Adrenal gland (tissue), 12 donors: ENCODE measurements around the gene KCTD5. TPM values are rescaled to one million over a fixed set of nuclear protein-coding genes. Genes with fewer than 3 reads are reported as not detected.

Experiments
- DNase-seq, 7 donors: peaks; one replicate each; pipeline ENCODE4 v3.0.0-alpha.2; 2019 to 2020
- H3K27ac ChIP-seq, 5 donors: fragments of 200-600 bp; sonication (generic) in 4 of 5; 1 replicate in 3 of 5; 2 replicates in 2 of 5; pipeline versions ENCODE4 v1.5.1 to v1.8.0; 2016 to 2020; ENCODE audit warnings: mild to moderate bottlenecking in 1 of 5
- H3K27me3 ChIP-seq: fragments of 200-600 bp; 2 replicates; pipeline ENCODE4 v1.8.0; 2021
- H3K36me3 ChIP-seq, 2 donors: fragments of 200-600 bp; replicated peaks in 1 of 2; 1 replicate in 1 of 2; 2 replicates in 1 of 2; pipeline versions ENCODE4 v1.5.1 to v1.8.0; 2018 to 2022
- H3K4me1 ChIP-seq, 2 donors: fragments of 200-600 bp; replicated peaks in 1 of 2; 1 replicate in 1 of 2; 2 replicates in 1 of 2; pipeline versions ENCODE4 v1.5.1 to v1.8.0; 2018 to 2021
- H3K4me3 ChIP-seq, 4 donors: fragments of 200-600 bp; sonication (generic) in 3 of 4; one replicate each; pipeline ENCODE4 v1.5.1; 2016 to 2018
- H3K9me3 ChIP-seq, 3 donors: fragments of 200-600 bp; sonication (generic) in 1 of 3; replicated peaks in 1 of 3; 1 replicate in 2 of 3; 2 replicates in 1 of 3; pipeline versions ENCODE4 v1.5.1 to v1.8.0; 2016 to 2021
- POLR2A ChIP-seq, 2 donors: fragments of 450-650 bp; IDR thresholded peaks; one replicate each; pipeline ENCODE4 v1.6.1; 2017; ENCODE audit warnings: antibody characterized with exemption in 2 of 2, mild to moderate bottlenecking in 2 of 2, moderate library complexity in 1 of 2
- WGBS, 4 donors: extraction: QIAGEN DNeasy Blood & Tissue Kit in 2 of 4; methylation state at CpG; one replicate each; pipeline versions ENCODE4 v1.1.5 to v1.1.7; 2013 to 2017; 5-methylcytosine and 5-hydroxymethylcytosine counted together
- intact Hi-C, 2 donors: fragments of 100-400 bp; cut with DNase I; formaldehyde crosslinking; loops; one replicate each; pipeline versions ENCODE4 v1.14.1 to v1.15.0; 2022 to 2023
- polyA plus RNA-seq, 3 donors: library from polyadenylated mRNA; stranded (reverse); fragments of 200-250 nt in 2 of 3; fragments of 350-450 nt in 1 of 3; fragmentation: Illumina TruSeq in 1 of 3; extraction: RNeasy Lipid Tissue Mini Kit (QIAGEN cat#74804) in 1 of 3; gene quantifications; one replicate each; pipeline ENCODE4 v1.2.3, GENCODE V29; 2013 to 2014
- total RNA-seq, 9 donors: library from RNA; depleted of rRNA in 4 of 9; stranded (reverse); fragments of >200 nt in 4 of 9; fragments of 120-200 nt in 1 of 9; fragmentation: NEBNext Ultra II Directional in 1 of 9; extraction: Animal tissue kit (Norgen Biotek cat#: 25700) in 1 of 9; gene quantifications; one replicate each; pipeline versions ENCODE4 v1.1.0 to v1.2.4, GENCODE V29; 2013 to 2023
- TF ChIP-seq, protein P1 (sequence below), 6 experiments: fragments of 450-650 bp in 4 of 6; fragments of 200-600 bp in 2 of 6; sonication (generic) in 1 of 6; IDR thresholded peaks; 1 replicate in 5 of 6; 2 replicates in 1 of 6; pipeline versions ENCODE4 v1.5.1 to v1.8.0; 2016 to 2021; ENCODE audit warnings: antibody characterized with exemption in 6 of 6, mild to moderate bottlenecking in 2 of 6, moderate library complexity in 1 of 6
- donor health status: healthy with polysubstance abuse.
- donor health status: Bipolar disorder and iron deficiency.
- donor health status: DM: yes; HTN: yes; CAD: no.
- donor health status: DM: no; HTN: no; CAD: no.
- donor health status: DM: no; HTN: no; CAD: no.
- donor health status: DM: yes; HTN: yes; CAD: no.

KCTD5 gene
- total and polyA plus RNA-seq, 12 donors, result 11.0 to 81.5 (median 18.7) TPM

GRCh38 chr16:2755158-2755557 is 72.8 kb downstream of the KCTD5 start:
- intact Hi-C loops, result no loop called here
- no peak for DNase-seq
- peaks cover 0 to 34% of the 10 kb centered on the region in 2 donors for H3K36me3 ChIP-seq
- peak overlapping the region in 1 of 4 donors; percentile 86 for H3K4me3 ChIP-seq
- 11 to 18% (median 16%) methylated on average over 3 of the region's 3 CpGs for WGBS, 4 donors
- peaks cover 30 to 38% of the 10 kb centered on the region in 2 donors for H3K4me1 ChIP-seq
- H3K27me3 ChIP-seq, result no peaks in the 10 kb centered on the region
- TF ChIP-seq POLR2A (IDR thresholded peaks at IDR 0.05), result no peak
- TF ChIP-seq, protein P1, sequence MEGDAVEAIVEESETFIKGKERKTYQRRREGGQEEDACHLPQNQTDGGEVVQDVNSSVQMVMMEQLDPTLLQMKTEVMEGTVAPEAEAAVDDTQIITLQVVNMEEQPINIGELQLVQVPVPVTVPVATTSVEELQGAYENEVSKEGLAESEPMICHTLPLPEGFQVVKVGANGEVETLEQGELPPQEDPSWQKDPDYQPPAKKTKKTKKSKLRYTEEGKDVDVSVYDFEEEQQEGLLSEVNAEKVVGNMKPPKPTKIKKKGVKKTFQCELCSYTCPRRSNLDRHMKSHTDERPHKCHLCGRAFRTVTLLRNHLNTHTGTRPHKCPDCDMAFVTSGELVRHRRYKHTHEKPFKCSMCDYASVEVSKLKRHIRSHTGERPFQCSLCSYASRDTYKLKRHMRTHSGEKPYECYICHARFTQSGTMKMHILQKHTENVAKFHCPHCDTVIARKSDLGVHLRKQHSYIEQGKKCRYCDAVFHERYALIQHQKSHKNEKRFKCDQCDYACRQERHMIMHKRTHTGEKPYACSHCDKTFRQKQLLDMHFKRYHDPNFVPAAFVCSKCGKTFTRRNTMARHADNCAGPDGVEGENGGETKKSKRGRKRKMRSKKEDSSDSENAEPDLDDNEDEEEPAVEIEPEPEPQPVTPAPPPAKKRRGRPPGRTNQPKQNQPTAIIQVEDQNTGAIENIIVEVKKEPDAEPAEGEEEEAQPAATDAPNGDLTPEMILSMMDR (IDR thresholded peaks at IDR 0.05), result no peak
- peak overlapping the region in 1 of 5 donors; percentile 98 for H3K27ac ChIP-seq
- H3K9me3 ChIP-seq, result no peaks in the 10 kb centered on the region

DNA sequence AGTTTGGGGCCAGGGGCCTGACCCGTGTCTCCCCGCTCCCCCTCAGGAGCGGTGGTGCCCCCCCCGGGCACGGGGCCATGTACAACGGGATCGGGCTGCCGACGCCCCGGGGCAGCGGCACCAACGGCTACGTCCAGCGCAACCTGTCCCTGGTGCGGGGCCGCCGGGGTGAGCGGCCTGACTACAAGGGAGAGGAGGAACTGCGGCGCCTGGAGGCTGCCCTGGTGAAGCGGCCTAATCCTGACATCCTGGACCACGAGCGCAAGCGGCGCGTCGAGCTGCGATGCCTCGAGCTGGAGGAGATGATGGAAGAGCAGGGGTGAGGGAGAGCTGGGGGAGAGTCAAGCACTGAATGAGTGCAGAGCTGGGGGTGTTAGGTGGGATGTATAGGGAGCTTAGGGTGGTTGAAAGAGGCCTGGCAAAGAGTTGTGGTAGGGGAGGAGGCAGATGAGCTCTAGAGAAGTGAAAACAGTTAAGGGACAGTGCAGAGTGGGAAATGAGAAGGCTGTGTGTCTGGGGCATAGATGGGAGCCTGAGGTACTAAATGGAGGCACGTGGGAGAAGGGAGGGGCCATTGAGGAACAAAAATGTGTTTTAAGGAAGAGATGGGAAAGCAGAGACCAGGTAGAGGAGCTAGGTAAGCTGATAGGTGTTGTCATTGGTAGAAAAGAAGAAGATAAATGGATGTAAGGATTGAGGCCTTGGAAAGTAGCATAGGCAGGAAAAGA is 74.1 kb downstream of the KCTD5 start:
- Histone ChIP-seq H3K9me3 (no peaks in the 10 kb centered on the region), H3K36me3 (peaks cover 0 to 46% of the 10 kb centered on the region in 2 donors), H3K4me3 (no peak overlapping the region), H3K27me3 (no peaks in the 10 kb centered on the region), H3K4me1 (peaks cover 30 to 36% of the 10 kb centered on the region in 2 donors), H3K27ac (no peak overlapping the region)
- intact Hi-C loops, result no loop called here
- 79 to 90% (median 85%) methylated on average over 22 to 30 of the region's 30 CpGs for WGBS, 4 donors
- TF ChIP-seq, protein P1 (IDR thresholded peaks at IDR 0.05), result no peak
- TF ChIP-seq POLR2A (IDR thresholded peaks at IDR 0.05), result no peak
- peak in 1 of 7 donors; percentile 26 for DNase-seq

DNA sequence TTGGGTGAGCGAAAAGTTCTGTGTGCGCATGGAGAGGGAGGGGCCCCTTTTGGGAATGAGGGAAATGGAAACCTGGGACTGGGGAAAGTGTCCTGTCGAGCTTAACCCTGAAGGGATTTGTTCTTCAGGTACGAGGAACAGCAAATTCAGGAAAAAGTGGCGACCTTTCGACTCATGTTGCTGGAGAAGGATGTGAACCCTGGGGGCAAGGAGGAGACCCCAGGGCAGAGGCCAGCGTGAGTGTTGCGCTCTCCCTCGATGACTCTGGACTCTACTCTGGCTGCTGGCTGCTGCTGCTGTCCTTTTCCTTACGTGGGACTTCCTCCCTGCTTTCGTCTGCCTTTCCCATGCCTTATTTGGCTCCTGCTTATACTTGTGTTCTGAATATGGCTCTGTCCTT is 75.0 kb downstream of the KCTD5 start:
- no peak for TF ChIP-seq POLR2A (IDR thresholded peaks at IDR 0.05)
- TF ChIP-seq, protein P1 (IDR thresholded peaks at IDR 0.05), result no peak
- intact Hi-C loops, result no loop called here
- H3K36me3 ChIP-seq, result peaks cover 0 to 55% of the 10 kb centered on the region in 2 donors
- H3K9me3 ChIP-seq, result no peaks in the 10 kb centered on the region
- H3K27ac ChIP-seq, result no peak overlapping the region
- WGBS, 4 donors, result 74 to 82% (median 78%) methylated on average over 11 of the region's 11 CpGs
- peaks cover 24 to 29% of the 10 kb centered on the region in 2 donors for H3K4me1 ChIP-seq
- no peak for DNase-seq
- no peak overlapping the region for H3K4me3 ChIP-seq
- H3K27me3 ChIP-seq, result no peaks in the 10 kb centered on the region

Other genes with a start within 250 kb of the KCTD5 start
- gene TEDC2, start 222.4 kb upstream of the KCTD5 start, total RNA-seq, result 1 to 10 TPM in 7 of 9 donors, under 1 TPM in 2; 0.53 to 8.6 (median 1.6) TPM
- gene TEDC2, start 222.4 kb upstream of the KCTD5 start, polyA plus RNA-seq, result 1 to 10 TPM in 1 of 3 donors, under 1 TPM in 2; 0.33 to 2.5 (median 0.98) TPM
- gene NTN3, start 211.2 kb upstream of the KCTD5 start, total RNA-seq, result 1 to 10 TPM in 2 of 9 donors, under 1 TPM in 6, not detected in 1; 0.16 to 1.5 (median 0.30) TPM
- gene NTN3, start 211.2 kb upstream of the KCTD5 start, polyA plus RNA-seq, result under 1 TPM in 1 of 3 donors, not detected in 2; 0.88 TPM
- gene TBC1D24, start 207.4 kb upstream of the KCTD5 start, total RNA-seq, result 10 to 100 TPM in 8 of 9 donors, 1 to 10 TPM in 1; 5.9 to 18.5 (median 14.7) TPM
- 10 to 100 TPM in 1 of 3 donors, 1 to 10 TPM in 2; 3.9 to 13.8 (median 4.7) TPM for gene TBC1D24, start 207.4 kb upstream of the KCTD5 start, polyA plus RNA-seq
- 100 to 1,000 TPM in 4 of 9 donors, 10 to 100 TPM in 5; 26.5 to 318 (median 94.3) TPM for gene ATP6V0C, start 168.6 kb upstream of the KCTD5 start, total RNA-seq
- 100 to 1,000 TPM in 2 of 3 donors, 10 to 100 TPM in 1; 64.4 to 236 (median 172) TPM for gene ATP6V0C, start 168.6 kb upstream of the KCTD5 start, polyA plus RNA-seq
- gene AMDHD2, start 162.2 kb upstream of the KCTD5 start, total RNA-seq, result 100 to 1,000 TPM in 1 of 9 donors, 10 to 100 TPM in 8; 21.9 to 131 (median 65.2) TPM
- gene AMDHD2, start 162.2 kb upstream of the KCTD5 start, polyA plus RNA-seq, result 100 to 1,000 TPM in 1 of 3 donors, 10 to 100 TPM in 1, 1 to 10 TPM in 1; 3.1 to 131 (median 54.6) TPM
- under 1 TPM in 1 of 9 donors, not detected in 8; 0.11 TPM for gene CEMP1, start 151.1 kb upstream of the KCTD5 start, total RNA-seq
- 1 to 10 TPM in 2 of 3 donors, not detected in 1; 1.3 to 1.4 TPM for gene CEMP1, start 151.1 kb upstream of the KCTD5 start, polyA plus RNA-seq
- 10 to 100 TPM; 23.9 to 68.0 (median 42.2) TPM for gene PDPK1, start 144.5 kb upstream of the KCTD5 start, total RNA-seq
- gene PDPK1, start 144.5 kb upstream of the KCTD5 start, polyA plus RNA-seq, result 10 to 100 TPM; 28.9 to 69.7 (median 31.0) TPM
- 1 to 10 TPM in 5 of 9 donors, under 1 TPM in 3, not detected in 1; 0.33 to 2.1 (median 1.4) TPM for gene PRSS27, start 37.7 kb downstream of the KCTD5 start, total RNA-seq
- 1 to 10 TPM in 2 of 3 donors, not detected in 1; 2.6 to 2.7 TPM for gene PRSS27, start 37.7 kb downstream of the KCTD5 start, polyA plus RNA-seq
- 100 to 1,000 TPM in 8 of 9 donors, 10 to 100 TPM in 1; 81.7 to 848 (median 294) TPM for gene SRRM2, start 70.1 kb downstream of the KCTD5 start, total RNA-seq
- 1,000 to 10,000 TPM in 1 of 3 donors, 100 to 1,000 TPM in 2; 289 to 3,120 (median 744) TPM for gene SRRM2, start 70.1 kb downstream of the KCTD5 start, polyA plus RNA-seq
- gene ELOB, start 94.8 kb downstream of the KCTD5 start, total RNA-seq, result 100 to 1,000 TPM in 8 of 9 donors, 10 to 100 TPM in 1; 98.2 to 730 (median 323) TPM
- 1,000 to 10,000 TPM in 1 of 3 donors, 100 to 1,000 TPM in 1, 10 to 100 TPM in 1; 72.7 to 1,030 (median 891) TPM for gene ELOB, start 94.8 kb downstream of the KCTD5 start, polyA plus RNA-seq
- gene PRSS33, start 105.0 kb downstream of the KCTD5 start, total RNA-seq, result not detected
- gene PRSS33, start 105.0 kb downstream of the KCTD5 start, polyA plus RNA-seq, result not detected
- gene PRSS41, start 115.9 kb downstream of the KCTD5 start, total RNA-seq, result not detected
- not detected for gene PRSS41, start 115.9 kb downstream of the KCTD5 start, polyA plus RNA-seq
- under 1 TPM in 3 of 9 donors, not detected in 6; 0.72 to 0.88 (median 0.83) TPM for gene PRSS21, start 134.7 kb downstream of the KCTD5 start, total RNA-seq
- 1 to 10 TPM in 1 of 3 donors, under 1 TPM in 2; 0.20 to 2.6 (median 0.98) TPM for gene PRSS21, start 134.7 kb downstream of the KCTD5 start, polyA plus RNA-seq
- 100 to 1,000 TPM in 1 of 9 donors, 1 to 10 TPM in 3, under 1 TPM in 3, not detected in 2; 0.41 to 119 (median 1.2) TPM for gene ZG16B, start 147.8 kb downstream of the KCTD5 start, total RNA-seq
- under 1 TPM in 2 of 3 donors, not detected in 1; 0.35 to 0.81 TPM for gene ZG16B, start 147.8 kb downstream of the KCTD5 start, polyA plus RNA-seq
- under 1 TPM in 2 of 9 donors, not detected in 7; 0.32 to 0.41 TPM for gene PRSS22, start 175.6 kb downstream of the KCTD5 start, total RNA-seq
- gene PRSS22, start 175.6 kb downstream of the KCTD5 start, polyA plus RNA-seq, result under 1 TPM in 1 of 3 donors, not detected in 2; 0.07 TPM
- gene FLYWCH2, start 200.7 kb downstream of the KCTD5 start, total RNA-seq, result 100 to 1,000 TPM in 4 of 9 donors, 10 to 100 TPM in 5; 28.8 to 232 (median 69.9) TPM
- 10 to 100 TPM; 16.7 to 87.1 (median 49.5) TPM for gene FLYWCH2, start 200.7 kb downstream of the KCTD5 start, polyA plus RNA-seq
- 10 to 100 TPM; 13.6 to 89.8 (median 46.4) TPM for gene FLYWCH1, start 229.4 kb downstream of the KCTD5 start, total RNA-seq
- gene FLYWCH1, start 229.4 kb downstream of the KCTD5 start, polyA plus RNA-seq, result 10 to 100 TPM in 2 of 3 donors, 1 to 10 TPM in 1; 3.3 to 79.7 (median 55.6) TPM